22Rv1 (cell line): ENCODE data around the gene RUVBL1.

Experiments
- CTCF ChIP-seq: fragments of 450-650 bp; IDR thresholded peaks from 2 replicates; pipeline ENCODE4 v1.5.1; 2017; ENCODE audit warnings: mild to moderate bottlenecking
- ZFX ChIP-seq: fragments of 450-650 bp; IDR thresholded peaks from 2 replicates; pipeline ENCODE4 v1.6.1; 2017; ENCODE audit warnings: antibody characterized with exemption, borderline replicate concordance

- TF ChIP-seq CTCF (no peak), ZFX (no peak)
These were observed 23.5 kb downstream of the RUVBL1 start for GRCh38 chr3:128100161-128100560.
